Esophagus squamous epithelium (tissue), 4 donors: ENCODE results near the gene SORL1.

ENCODE experiments used
- CTCF ChIP-seq, 6 experiments: fragments of 450-650 bp in 4 of 6; fragments of 200-600 bp in 2 of 6; sonication (generic) in 2 of 6; IDR thresholded peaks; one replicate each; pipeline ENCODE4 v1.5.1; 2016 to 2019; ENCODE audit warnings: antibody characterized with exemption in 6 of 6, mild to moderate bottlenecking in 4 of 6, moderate library complexity in 4 of 6
- POLR2A ChIP-seq, 4 donors: fragments of 450-650 bp; IDR thresholded peaks; one replicate each; pipeline ENCODE4 v1.6.1; 2017; ENCODE audit warnings: antibody characterized with exemption in 4 of 4, mild to moderate bottlenecking in 4 of 4, moderate library complexity in 3 of 4

- TF ChIP-seq POLR2A (IDR thresholded peaks at IDR 0.05) (no peak), CTCF (IDR thresholded peaks at IDR 0.05) (no peak)
Observed at GRCh38 chr11:121561240-121561639, 109.1 kb downstream of the SORL1 start.
